HepG2 (cell line): ENCODE measurements around the gene SETD7. TPM values are rescaled to one million over a fixed set of nuclear protein-coding genes. Genes with fewer than 3 reads are reported as not detected.

Experiments used
- CBX1 ChIP-seq: IDR thresholded peaks from one replicate; pipeline ENCODE4 v1.6.1; 2016; ENCODE audit warnings: antibody characterized with exemption, low read depth
- CSRNP2 ChIP-seq: sonication (generic); formaldehyde crosslinking; conservative IDR thresholded peaks from 2 replicates; pipeline ENCODE4 v1.8.0; 2022; ENCODE audit warnings: low read depth, missing genetic modification reagents
- MATR3 ChIP-seq: sonication (generic); formaldehyde crosslinking; IDR thresholded peaks from 2 replicates; pipeline ENCODE4 v1.4.0; 2020; ENCODE audit warnings: missing genetic modification reagents
- MAZ ChIP-seq, 2 experiments: sonication (generic) in 1 of 2; formaldehyde crosslinking in 1 of 2; IDR thresholded peaks; 2 replicates each; pipeline versions ENCODE4 v1.5.0 to v1.6.1; 2012 to 2020; ENCODE audit warnings: low read depth in 2 of 2, mild to moderate bottlenecking in 2 of 2, borderline replicate concordance in 1 of 2, improper control_type of control experiment in 1 of 2, low read length in 1 of 2, missing genetic modification reagents in 1 of 2, moderate library complexity in 1 of 2
- NFIB ChIP-seq: sonication (generic); formaldehyde crosslinking; IDR thresholded peaks from 2 replicates; pipeline ENCODE4 v1.9.0; 2021; ENCODE audit warnings: missing genetic modification reagents, mild to moderate bottlenecking, borderline replicate concordance
- PCBP1 ChIP-seq: fragments of 200-400 bp; formaldehyde crosslinking; IDR thresholded peaks from 2 replicates; pipeline ENCODE4 v1.6.1; 2017; ENCODE audit warnings: mild to moderate bottlenecking, low read depth, low read length, borderline replicate concordance
- PREB ChIP-seq: sonication (generic); formaldehyde crosslinking; IDR thresholded peaks from 2 replicates; pipeline ENCODE4 v1.4.0; 2020; ENCODE audit warnings: missing genetic modification reagents
- RBAK ChIP-seq: sonication (generic); formaldehyde crosslinking; IDR thresholded peaks from 2 replicates; pipeline ENCODE4 v1.5.1; 2020; ENCODE audit warnings: mild to moderate bottlenecking, missing genetic modification reagents
- RBM39 ChIP-seq: fragments of 200-400 bp; formaldehyde crosslinking; IDR thresholded peaks from one replicate; pipeline ENCODE4 v1.6.1; 2018; ENCODE audit warnings: antibody characterized with exemption, mild to moderate bottlenecking, low read depth, low read length; ENCODE audit not compliant: poor library complexity, severe bottlenecking
- SALL1 ChIP-seq: sonication (generic); formaldehyde crosslinking; IDR thresholded peaks from 2 replicates; pipeline ENCODE4 v1.8.0; 2022; ENCODE audit warnings: mild to moderate bottlenecking, missing genetic modification reagents
- SKIL ChIP-seq: sonication (generic); formaldehyde crosslinking; IDR thresholded peaks from 2 replicates; pipeline ENCODE4 v1.8.0; 2022; ENCODE audit warnings: missing genetic modification reagents, mild to moderate bottlenecking, moderate library complexity, borderline replicate concordance
- TEF ChIP-seq: sonication (generic); formaldehyde crosslinking; IDR thresholded peaks from 2 replicates; pipeline ENCODE4 v1.5.0; 2020; ENCODE audit warnings: missing genetic modification reagents
- ZNF276 ChIP-seq: sonication (generic); formaldehyde crosslinking; IDR thresholded peaks from 2 replicates; pipeline ENCODE4 v1.4.0; 2020; ENCODE audit warnings: mild to moderate bottlenecking, low read depth, missing genetic modification reagents
- ZNF350 ChIP-seq: sonication (generic); formaldehyde crosslinking; IDR thresholded peaks from 2 replicates; pipeline ENCODE4 v1.4.0; 2020; ENCODE audit warnings: mild to moderate bottlenecking, low read depth, missing genetic modification reagents, borderline replicate concordance
- ZNF44 ChIP-seq: sonication (generic); formaldehyde crosslinking; IDR thresholded peaks from 2 replicates; pipeline ENCODE4 v1.5.1; 2020; ENCODE audit warnings: mild to moderate bottlenecking, missing genetic modification reagents
- ZNF547 ChIP-seq: sonication (generic); formaldehyde crosslinking; IDR thresholded peaks from 2 replicates; pipeline ENCODE4 v1.5.1; 2020; ENCODE audit warnings: mild to moderate bottlenecking, missing genetic modification reagents
- ZNF678 ChIP-seq: sonication (generic); formaldehyde crosslinking; IDR thresholded peaks from 2 replicates; pipeline ENCODE4 v1.4.0; 2020; ENCODE audit warnings: mild to moderate bottlenecking, missing genetic modification reagents
- ZNF691 ChIP-seq: sonication (generic); formaldehyde crosslinking; IDR thresholded peaks from 2 replicates; pipeline ENCODE4 v1.4.0; 2020; ENCODE audit warnings: missing genetic modification reagents, low read depth, mild to moderate bottlenecking, borderline replicate concordance
- ZNF746 ChIP-seq: sonication (generic); formaldehyde crosslinking; IDR thresholded peaks from 2 replicates; pipeline ENCODE4 v1.8.0; 2022; ENCODE audit warnings: mild to moderate bottlenecking, missing genetic modification reagents
- ZNF792 ChIP-seq: IDR thresholded peaks from 2 replicates; pipeline ENCODE4 v1.6.1; 2016
- polyA plus RNA-seq, 8 experiments: library from polyadenylated mRNA; depleted of rRNA in 3 of 8; stranded (reverse) in 7 of 8; unstranded in 1 of 8; fragments of >200 nt; fragmentation: Illumina TruSeq in 4 of 8; extraction: Trizol in 4 of 8; gene quantifications; 2 replicates each; pipeline versions ENCODE4 v1.2.1 to v1.2.3, GENCODE V29; 2011 to 2016; ENCODE audit warnings: low read depth in 4 of 8, missing spikeins in 1 of 8, mixed read lengths in 1 of 8; ENCODE audit not compliant: insufficient read depth in 1 of 8
- total RNA-seq, 5 experiments: library from RNA; depleted of rRNA; stranded (reverse); fragments of >200 nt; fragmentation: Illumina TruSeq; extraction: Trizol; gene quantifications; 2 replicates each; pipeline ENCODE4 v1.2.3, GENCODE V29; 2016; ENCODE audit warnings: low read depth in 1 of 5

SETD7 gene
- total and polyA plus RNA-seq, 2 of the 13 experiments (the other 11 are each of a cell fraction or from before 2014, with no cell fraction given) = 0.08 to 0.22 TPM

GRCh38 chr4:139453371-139454110 is 102.5 kb downstream of the SETD7 start (continued):
- TF ChIP-seq CSRNP2 = no peak
- TF ChIP-seq ZNF350 (CRISPR knock-in tag) = peak; percentile 85; the same call in 1 of the 2 replicates
- peak; percentile 14; the same call in 1 of the 2 replicates for TF ChIP-seq TEF
- TF ChIP-seq PCBP1 = peak; percentile 77
- no peak for TF ChIP-seq MATR3
- peak; percentile 64 for TF ChIP-seq SALL1 (CRISPR knock-in tag)
- TF ChIP-seq MAZ (IDR thresholded peaks at IDR 0.05; ENCODE audit: borderline replicate concordance, low read depth, low read length) = peak; percentile 76; the same call in 1 of the 2 replicates
- TF ChIP-seq MAZ (CRISPR knock-in tag; IDR thresholded peaks at IDR 0.05; ENCODE audit: low read depth) = peak; percentile 88
- TF ChIP-seq RBAK (CRISPR knock-in tag) = no peak
- TF ChIP-seq ZNF44 (CRISPR knock-in tag) = peak; percentile 49; the same call in 1 of the 2 replicates
- peak; percentile 25 for TF ChIP-seq ZNF792
- no peak for TF ChIP-seq CBX1
- TF ChIP-seq SKIL (CRISPR knock-in tag) = peak; percentile 29; the same call in 1 of the 2 replicates
- no peak for TF ChIP-seq RBM39
- peak; percentile 81; the same call in 1 of the 2 replicates for TF ChIP-seq ZNF276 (CRISPR knock-in tag)
- no peak for TF ChIP-seq NFIB (CRISPR knock-in tag)
- peak; percentile 49 for TF ChIP-seq ZNF746 (CRISPR knock-in tag)
- peak; percentile 11; the same call in 1 of the 2 replicates for TF ChIP-seq ZNF678
- peak; percentile 75 for TF ChIP-seq ZNF691 (CRISPR knock-in tag)
- no peak for TF ChIP-seq PREB (CRISPR knock-in tag)
- TF ChIP-seq ZNF547 (CRISPR knock-in tag) = peak; percentile 84
